ENCODE data around the gene SLC12A7.

Gene SLC12A7

DNA sequence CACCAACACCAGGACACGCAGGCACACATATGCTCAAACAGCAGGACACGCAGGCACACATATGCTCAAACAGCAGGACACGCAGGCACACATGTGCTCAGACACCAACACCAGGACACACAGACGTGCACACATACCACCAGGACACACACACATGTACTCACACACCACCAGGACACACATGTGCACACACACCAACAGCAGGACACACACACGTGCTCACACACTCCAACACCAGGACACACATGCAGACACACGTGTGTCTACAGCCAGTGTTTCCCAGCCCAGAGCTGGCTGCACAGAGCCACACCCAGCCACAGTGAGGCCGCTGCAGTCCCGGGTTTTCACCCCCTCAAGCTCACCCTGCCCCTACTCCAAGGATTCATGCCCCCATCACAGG, 25.0 kb upstream of the SLC12A7 start:
- no peak overlapping the region for H3K4me3 ChIP-seq (ENCODE audit: low read depth, low read length)
- TF ChIP-seq, protein P1, sequence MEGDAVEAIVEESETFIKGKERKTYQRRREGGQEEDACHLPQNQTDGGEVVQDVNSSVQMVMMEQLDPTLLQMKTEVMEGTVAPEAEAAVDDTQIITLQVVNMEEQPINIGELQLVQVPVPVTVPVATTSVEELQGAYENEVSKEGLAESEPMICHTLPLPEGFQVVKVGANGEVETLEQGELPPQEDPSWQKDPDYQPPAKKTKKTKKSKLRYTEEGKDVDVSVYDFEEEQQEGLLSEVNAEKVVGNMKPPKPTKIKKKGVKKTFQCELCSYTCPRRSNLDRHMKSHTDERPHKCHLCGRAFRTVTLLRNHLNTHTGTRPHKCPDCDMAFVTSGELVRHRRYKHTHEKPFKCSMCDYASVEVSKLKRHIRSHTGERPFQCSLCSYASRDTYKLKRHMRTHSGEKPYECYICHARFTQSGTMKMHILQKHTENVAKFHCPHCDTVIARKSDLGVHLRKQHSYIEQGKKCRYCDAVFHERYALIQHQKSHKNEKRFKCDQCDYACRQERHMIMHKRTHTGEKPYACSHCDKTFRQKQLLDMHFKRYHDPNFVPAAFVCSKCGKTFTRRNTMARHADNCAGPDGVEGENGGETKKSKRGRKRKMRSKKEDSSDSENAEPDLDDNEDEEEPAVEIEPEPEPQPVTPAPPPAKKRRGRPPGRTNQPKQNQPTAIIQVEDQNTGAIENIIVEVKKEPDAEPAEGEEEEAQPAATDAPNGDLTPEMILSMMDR (IDR thresholded peaks at IDR 0.05; ENCODE audit: control insufficient read depth, extremely low read depth, insufficient read depth), result no peak
- no peak for DNase-seq (ENCODE audit: low read depth)

DNA sequence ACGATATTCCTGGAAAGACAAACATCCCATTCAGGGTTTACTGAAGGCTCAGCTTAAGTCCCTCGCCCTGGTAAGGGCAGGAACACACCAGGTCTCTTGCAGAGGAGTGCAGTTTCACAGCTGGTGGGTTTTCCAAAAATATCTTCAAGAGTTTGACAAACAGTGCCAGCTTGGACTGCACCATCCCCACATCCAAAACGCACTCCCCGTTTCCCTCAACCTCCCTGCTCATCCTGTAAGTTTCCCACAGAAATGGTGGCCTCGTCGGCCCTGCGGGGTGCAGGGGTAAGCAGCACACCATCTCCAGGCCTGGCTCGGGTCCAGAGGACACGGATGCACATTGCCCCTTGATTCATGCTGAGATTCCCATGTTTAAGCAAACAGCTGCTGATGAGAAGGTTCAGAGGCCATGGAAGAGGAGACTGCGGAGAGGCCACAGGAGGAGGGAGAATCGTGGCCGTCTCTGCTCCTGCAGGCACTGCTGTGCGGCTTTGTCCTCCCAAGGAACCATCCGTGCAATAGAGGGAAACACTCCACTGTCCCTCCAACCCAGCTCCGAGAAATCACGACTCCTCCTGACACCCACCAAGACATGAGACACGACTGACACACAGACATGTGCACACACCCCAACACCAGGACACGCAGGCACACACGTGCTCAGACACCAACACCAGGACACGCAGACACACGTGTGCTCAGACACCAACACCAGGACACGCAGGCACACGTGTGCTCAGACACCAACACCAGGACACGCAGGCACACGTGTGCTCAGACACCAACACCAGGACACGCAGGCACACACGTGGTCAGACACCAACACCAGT, 24.0 kb upstream of the SLC12A7 start:
- DNase-seq (ENCODE audit: low read depth), result no peak
- TF ChIP-seq, protein P1 (IDR thresholded peaks at IDR 0.05; ENCODE audit: control insufficient read depth, extremely low read depth, insufficient read depth), result no peak
- no peak overlapping the region for H3K4me3 ChIP-seq (ENCODE audit: low read depth, low read length)

DNA sequence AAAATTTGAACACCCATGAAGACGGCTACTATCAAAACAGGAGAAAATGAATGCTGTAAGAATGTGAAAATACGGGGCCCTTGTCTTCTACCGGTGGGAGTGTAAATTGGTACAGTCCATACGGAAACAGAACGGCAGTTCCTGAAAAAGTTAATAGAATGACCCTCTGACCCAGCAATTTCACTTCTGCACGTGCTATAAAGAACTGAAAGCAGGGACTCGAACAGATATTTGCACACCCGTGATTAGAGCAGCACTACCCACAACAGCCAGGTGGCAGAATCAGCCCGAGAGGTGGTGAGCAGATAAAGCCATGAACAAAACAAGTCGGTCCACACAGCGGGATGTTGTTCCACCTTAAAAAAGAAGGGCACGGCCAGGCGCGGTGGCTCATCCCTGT, 22.6 kb upstream of the SLC12A7 start:
- H3K4me3 ChIP-seq (ENCODE audit: low read depth, low read length), result no peak overlapping the region
- no peak for DNase-seq (ENCODE audit: low read depth)
- TF ChIP-seq, protein P1 (IDR thresholded peaks at IDR 0.05; ENCODE audit: control insufficient read depth, extremely low read depth, insufficient read depth), result peak; percentile 11; the same call in 1 of the 2 replicates

DNA sequence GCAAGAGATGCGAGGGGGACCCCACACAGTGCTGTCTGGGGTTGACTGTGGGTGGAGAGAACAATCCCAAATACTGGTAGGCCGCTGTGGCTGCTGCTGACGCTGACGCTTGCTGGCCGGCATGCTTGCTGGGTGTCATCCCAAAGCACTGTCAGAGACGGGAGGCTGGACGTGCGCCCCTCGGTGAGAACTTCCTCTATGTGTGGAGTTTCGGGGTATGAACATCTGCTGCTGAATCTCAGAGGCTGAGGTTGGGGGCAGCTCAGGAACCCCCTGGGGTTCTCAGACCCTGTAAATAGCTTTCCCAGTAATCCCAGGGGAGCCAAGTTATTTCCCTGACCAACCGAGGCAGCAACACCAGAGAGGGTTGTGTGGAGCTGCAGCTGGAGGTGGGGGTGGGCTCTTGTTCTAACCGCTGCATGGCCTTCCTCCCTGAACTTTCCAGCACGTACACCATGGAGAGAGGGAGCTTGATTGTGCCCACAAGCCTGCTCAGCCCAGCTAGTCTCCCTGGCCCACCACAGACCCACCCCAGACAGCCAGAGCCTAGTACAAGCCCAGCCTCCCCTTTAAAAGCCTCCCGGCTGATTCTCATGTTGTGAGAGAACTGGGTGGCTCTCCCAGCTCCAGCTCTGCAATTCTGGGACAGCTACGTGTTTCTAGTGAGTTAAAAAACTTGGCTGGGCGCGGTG, 21.8 kb upstream of the SLC12A7 start:
- H3K4me3 ChIP-seq (ENCODE audit: low read depth, low read length), result no peak overlapping the region
- TF ChIP-seq, protein P1 (IDR thresholded peaks at IDR 0.05; ENCODE audit: control insufficient read depth, extremely low read depth, insufficient read depth), result no peak
- DNase-seq (ENCODE audit: low read depth), result no peak

DNA sequence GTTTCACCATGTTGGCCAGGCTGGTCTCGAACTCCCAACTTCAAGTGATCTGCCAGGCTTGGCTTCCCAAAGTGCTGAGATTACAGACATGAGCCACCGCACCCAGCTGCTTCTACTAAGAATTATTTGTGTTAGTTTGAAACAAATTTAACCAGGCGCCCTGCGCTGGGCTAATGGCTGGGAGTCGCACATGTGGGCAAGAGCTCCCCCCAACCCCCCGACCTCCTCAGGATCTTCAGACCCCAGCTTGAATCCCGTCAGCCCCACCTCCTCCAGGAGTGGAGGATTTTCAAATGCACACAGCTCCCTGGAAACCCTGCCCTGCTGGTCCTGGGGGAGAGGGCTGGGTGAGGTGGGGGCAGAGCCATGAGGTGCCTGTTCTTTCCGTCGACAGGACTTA, 21.2 kb upstream of the SLC12A7 start:
- DNase-seq (ENCODE audit: low read depth), result no peak
- H3K4me3 ChIP-seq (ENCODE audit: low read depth, low read length), result no peak overlapping the region
- TF ChIP-seq, protein P1 (IDR thresholded peaks at IDR 0.05; ENCODE audit: control insufficient read depth, extremely low read depth, insufficient read depth), result no peak

DNA sequence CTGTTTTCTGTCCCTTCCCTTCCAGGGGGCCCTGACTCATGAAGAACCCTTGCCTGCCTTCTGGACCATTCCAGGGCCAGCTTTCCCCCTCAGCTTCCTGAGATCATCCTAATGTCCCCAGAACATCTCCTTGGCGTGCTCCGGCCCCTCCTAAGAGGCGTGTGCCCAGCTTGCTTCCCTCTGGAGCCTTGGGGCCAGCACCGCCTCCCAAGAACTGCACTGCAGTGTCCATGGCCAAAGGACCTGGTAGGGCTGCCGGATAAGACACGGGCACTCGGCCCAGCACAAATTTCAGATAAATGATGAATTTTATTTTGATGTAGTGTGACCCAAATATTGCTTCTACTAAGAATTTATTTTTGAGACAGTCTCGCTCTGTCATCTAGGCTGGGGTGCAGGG, 20.7 kb upstream of the SLC12A7 start:
- no peak for DNase-seq (ENCODE audit: low read depth)
- H3K4me3 ChIP-seq (ENCODE audit: low read depth, low read length), result no peak overlapping the region
- TF ChIP-seq, protein P1 (IDR thresholded peaks at IDR 0.05; ENCODE audit: control insufficient read depth, extremely low read depth, insufficient read depth), result no peak

Measured in LNCaP clone FGC (cell line).